GM18511 (cell line): ENCODE data around the gene ARRDC2.
"Not testable (repeated sequence)": the region's sequence is repeated elsewhere in the genome, so short reads cannot be mapped to it uniquely, and the experiment has no call there.

ENCODE experiments used
- ATAC-seq: cut with Tn5 transposase; IDR thresholded peaks from one replicate; pipeline ENCODE4 v1.9.1; 2021; ENCODE audit warnings: mild to moderate bottlenecking, moderate library complexity; ENCODE audit not compliant: unreplicated experiment

The ARRDC2 gene

GRCh38 chr19:18007917-18008673, at the start of gene ARRDC2:
Gene ARRDC2 (plus strand): TSS chr19:18008170. CDS start chr19:18008311, 141 bp downstream.
- ATAC-seq, result peak; percentile 58

- no peak for ATAC-seq
These were observed 43.9 kb upstream of the ARRDC2 start for GRCh38 chr19:17963936-17964691.

- ATAC-seq, result no peak
These were observed 42.4 kb upstream of the ARRDC2 start for GRCh38 chr19:17965370-17966128.

- ATAC-seq, result no peak
These were observed 41.9 kb upstream of the ARRDC2 start for GRCh38 chr19:17966129-17966483.

GRCh38 chr19:17966550-17967256, 41.3 kb upstream of the ARRDC2 start, which contains the start of gene KCNN1:
Gene KCNN1 (plus strand): TSS chr19:17967107. CDS start chr19:17973889, 6,782 bp downstream.
- ATAC-seq, result no peak

- no peak for ATAC-seq
These were observed 40.5 kb upstream of the ARRDC2 start for GRCh38 chr19:17967257-17968051.

GRCh38 chr19:17968362-17968761, 39.6 kb upstream of the ARRDC2 start:
- no peak for ATAC-seq

- no peak for ATAC-seq
These were observed 38.7 kb upstream of the ARRDC2 start for GRCh38 chr19:17969096-17969792.

- ATAC-seq, result no peak
These were observed 35.7 kb upstream of the ARRDC2 start for GRCh38 chr19:17972230-17972629.

- no peak for ATAC-seq
These were observed 34.2 kb upstream of the ARRDC2 start for GRCh38 chr19:17973759-17974158.

- ATAC-seq, result no peak
These were observed 33.4 kb upstream of the ARRDC2 start for GRCh38 chr19:17974551-17974950.

- ATAC-seq, result no peak
These were observed 32.9 kb upstream of the ARRDC2 start for GRCh38 chr19:17975032-17975431.

GRCh38 chr19:17977021-17977420, 30.9 kb upstream of the ARRDC2 start:
- no peak for ATAC-seq

- no peak for ATAC-seq
These were observed 30.5 kb upstream of the ARRDC2 start for GRCh38 chr19:17977488-17977887.

GRCh38 chr19:17981611-17982010, 26.4 kb upstream of the ARRDC2 start:
- no peak for ATAC-seq

GRCh38 chr19:17982430-17982829, 25.5 kb upstream of the ARRDC2 start:
- no peak for ATAC-seq

- ATAC-seq, result no peak
These were observed 22.7 kb upstream of the ARRDC2 start for GRCh38 chr19:17985037-17985818.

GRCh38 chr19:17986569-17986968, 21.4 kb upstream of the ARRDC2 start:
- ATAC-seq, result not testable (repeated sequence)

- ATAC-seq, result no peak
These were observed 19.8 kb upstream of the ARRDC2 start for GRCh38 chr19:17988161-17988560.
